Measurements from ENCODE around the gene DCDC2. TPM values are rescaled to one million over a fixed set of nuclear protein-coding genes. Genes with fewer than 3 reads are reported as not detected.
"Not testable (repeated sequence)": the region's sequence is repeated elsewhere in the genome, so short reads cannot be mapped to it uniquely, and the experiment has no call there.

Gene DCDC2
- total and polyA plus RNA-seq, 2 experiments from 2014 or later, result 0.06 TPM; not detected in 1

DNA sequence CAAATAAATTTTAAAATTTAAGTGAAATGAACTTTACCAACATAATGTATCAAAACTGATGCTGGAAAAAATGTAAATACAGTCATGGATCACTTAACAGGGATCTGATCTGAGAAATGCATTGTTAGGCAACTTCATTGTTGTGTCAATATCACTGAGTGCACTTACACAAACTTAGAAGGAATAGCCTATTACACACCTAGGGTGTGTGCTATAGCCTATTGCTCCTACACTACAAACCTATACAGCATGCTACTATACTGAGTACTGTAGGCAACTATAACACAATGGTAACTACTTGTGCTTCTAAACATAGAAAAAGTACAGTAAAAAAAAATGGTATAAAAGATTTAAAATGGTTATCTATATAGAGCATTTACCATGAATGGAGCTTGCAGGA, 104.5 kb downstream of the DCDC2 start:
- H3K27me3 ChIP-seq, result no peaks in the 10 kb centered on the region
- no peak for TF ChIP-seq CTCF (IDR thresholded peaks at IDR 0.05; ENCODE audit: low read depth, low read length)
- no peaks in the 10 kb centered on the region for H3K4me1 ChIP-seq (ENCODE audit: low read depth)
- DNase-seq (ENCODE audit: low read depth in 1 of 2, low spot score in 1 of 2), result no peak
- no peaks in the 10 kb centered on the region for H3K36me3 ChIP-seq
- H3K4me3 ChIP-seq, result no peak overlapping the region
- peaks cover 3% of the 10 kb centered on the region for H3K9me3 ChIP-seq (ENCODE audit: low read depth)
- H3K27ac ChIP-seq, result no peak overlapping the region

- DNase-seq (ENCODE audit: low read depth in 1 of 2, low spot score in 1 of 2), result no peak
These were observed 105.6 kb downstream of the DCDC2 start for GRCh38 chr6:24252280-24252679.

GRCh38 chr6:24251339-24251738, 106.5 kb downstream of the DCDC2 start:
- Histone ChIP-seq H3K27me3 (no peaks in the 10 kb centered on the region), H3K27ac (no peak overlapping the region), H3K4me1 (ENCODE audit: low read depth) (no peaks in the 10 kb centered on the region), H3K9me3 (ENCODE audit: low read depth) (peaks cover 3% of the 10 kb centered on the region), H3K36me3 (no peaks in the 10 kb centered on the region), H3K4me3 (no peak overlapping the region)
- no peak for DNase-seq (ENCODE audit: low read depth in 1 of 2, low spot score in 1 of 2)
- TF ChIP-seq CTCF (IDR thresholded peaks at IDR 0.05; ENCODE audit: low read depth, low read length), result no peak

More at GRCh38 chr6:24252280-24252679, 105.6 kb downstream of the DCDC2 start:
- Histone ChIP-seq H3K4me1 (ENCODE audit: low read depth) (no peaks in the 10 kb centered on the region), H3K4me3 (no peak overlapping the region), H3K27ac (no peak overlapping the region), H3K27me3 (no peaks in the 10 kb centered on the region), H3K9me3 (ENCODE audit: low read depth) (peaks cover 3% of the 10 kb centered on the region), H3K36me3 (no peaks in the 10 kb centered on the region)
- TF ChIP-seq CTCF (IDR thresholded peaks at IDR 0.05; ENCODE audit: low read depth, low read length), result no peak

- Histone ChIP-seq H3K9me3 (ENCODE audit: low read depth) (peaks cover 3% of the 10 kb centered on the region), H3K4me3 (no peak overlapping the region), H3K36me3 (no peaks in the 10 kb centered on the region), H3K27me3 (no peaks in the 10 kb centered on the region), H3K4me1 (ENCODE audit: low read depth) (no peaks in the 10 kb centered on the region), H3K27ac (no peak overlapping the region)
- DNase-seq (ENCODE audit: low read depth in 1 of 2, low spot score in 1 of 2), result no peak
- TF ChIP-seq CTCF (IDR thresholded peaks at IDR 0.05; ENCODE audit: low read depth, low read length), result no peak
These were observed 107.9 kb downstream of the DCDC2 start for GRCh38 chr6:24249926-24250325.

DNA sequence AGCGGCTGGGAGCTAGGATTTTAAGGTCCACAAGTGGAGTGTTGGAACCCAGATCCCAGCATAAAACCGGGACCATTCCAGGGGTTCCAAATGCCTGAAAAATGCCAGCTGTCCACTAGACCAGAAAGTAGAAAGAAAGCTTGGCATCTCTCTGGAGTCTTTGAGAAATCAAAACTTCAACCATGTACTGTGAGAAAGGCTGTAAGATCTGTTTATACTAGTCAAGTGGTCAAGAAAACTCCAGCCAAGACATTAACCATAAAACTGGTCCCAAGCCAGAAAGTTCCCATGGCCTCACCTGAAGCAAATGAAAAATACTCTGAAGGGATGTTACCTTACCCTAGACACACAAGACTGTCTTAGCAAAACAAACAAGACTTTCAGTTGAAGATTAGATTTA, 112.6 kb downstream of the DCDC2 start:
- Histone ChIP-seq H3K27ac (no peak overlapping the region), H3K9me3 (ENCODE audit: low read depth) (no peaks in the 10 kb centered on the region), H3K4me1 (ENCODE audit: low read depth) (no peaks in the 10 kb centered on the region), H3K4me3 (no peak overlapping the region), H3K36me3 (no peaks in the 10 kb centered on the region), H3K27me3 (no peaks in the 10 kb centered on the region)
- DNase-seq (ENCODE audit: low read depth in 1 of 2, low spot score in 1 of 2), result no peak
- no peak for TF ChIP-seq CTCF (IDR thresholded peaks at IDR 0.05; ENCODE audit: low read depth, low read length)

GRCh38 chr6:24242924-24243323, 114.9 kb downstream of the DCDC2 start:
- H3K9me3 ChIP-seq (ENCODE audit: low read depth), result no peaks in the 10 kb centered on the region
- no peak overlapping the region for H3K4me3 ChIP-seq
- no peaks in the 10 kb centered on the region for H3K27me3 ChIP-seq
- no peak for TF ChIP-seq CTCF (IDR thresholded peaks at IDR 0.05; ENCODE audit: low read depth, low read length)
- no peaks in the 10 kb centered on the region for H3K36me3 ChIP-seq
- H3K4me1 ChIP-seq (ENCODE audit: low read depth), result no peaks in the 10 kb centered on the region
- H3K27ac ChIP-seq, result no peak overlapping the region
- no peak for DNase-seq (ENCODE audit: low read depth in 1 of 2, low spot score in 1 of 2)

DNA sequence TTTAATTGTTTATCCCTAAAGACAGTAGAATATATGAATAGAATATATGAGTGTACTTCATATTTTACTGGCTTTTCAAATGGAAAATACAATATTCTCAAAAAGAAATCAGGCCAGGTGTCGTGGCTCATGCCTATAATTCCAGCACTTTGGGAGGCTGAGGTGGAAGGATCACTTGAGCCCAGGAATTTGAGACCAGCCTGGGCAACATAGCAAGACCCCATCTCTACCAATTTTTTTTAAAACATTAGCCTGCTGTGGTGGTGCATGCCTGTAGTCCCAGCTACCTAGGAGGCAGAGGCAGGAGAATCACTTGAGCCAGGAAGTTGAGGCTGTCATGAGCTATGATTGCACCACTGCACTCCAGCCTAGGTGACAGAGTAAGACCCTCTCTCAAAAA, 116.1 kb downstream of the DCDC2 start:
- not testable (repeated sequence) for H3K4me3 ChIP-seq; H3K27me3 ChIP-seq; H3K4me1 ChIP-seq (ENCODE audit: low read depth); H3K36me3 ChIP-seq; DNase-seq (ENCODE audit: low read depth in 1 of 2, low spot score in 1 of 2); H3K9me3 ChIP-seq (ENCODE audit: low read depth); H3K27ac ChIP-seq

All from cardiac muscle cell (in vitro differentiated cells and primary cell).